PC-9 (cell line): ENCODE measurements around the gene TOR4A. TPM values are rescaled to one million over a fixed set of nuclear protein-coding genes. Genes with fewer than 3 reads are reported as not detected.

Experiments used
- BruUV-seq: library from RNA; stranded (reverse); fragments of 400-500 nt; replicated peaks from 2 replicates; lab custom pipeline; 2021; lab: Mats Ljungman, UMichigan
- CTCF ChIA-PET: fragments of 300-600 bp; sonication (Branson Sonifier 250); formaldehyde crosslinking; loops from one replicate; lab custom pipeline; 2022; ENCODE audit warnings: antibody characterized with exemption; lab: Charles Lee
- POLR2A ChIA-PET: fragments of 300-600 bp; sonication (Branson Sonifier 250); formaldehyde crosslinking; loops from one replicate; lab custom pipeline; 2022; ENCODE audit warnings: antibody characterized with exemption; ENCODE audit not compliant: unreplicated experiment; lab: Charles Lee
- DNase-seq, 2 experiments: peaks; one replicate each; pipeline versions ENCODE4 v3.0.0 to v3.0.0-alpha.2; 2015 to 2022; ENCODE audit warnings: mixed read lengths in 1 of 2
- H2AFZ ChIP-seq: fragments of 200-600 bp; sonication (generic); 2 replicates; pipeline ENCODE4 v1.8.1; 2017; ENCODE audit warnings: antibody characterized with exemption
- H3F3A ChIP-seq: fragments of 200-600 bp; sonication (generic); 2 replicates; pipeline ENCODE4 v1.8.1; 2017; ENCODE audit warnings: antibody characterized with exemption, mild to moderate bottlenecking, low read depth; ENCODE audit not compliant: insufficient read depth
- H3K27ac ChIP-seq: fragments of 200-600 bp; sonication (generic); 2 replicates; pipeline ENCODE4 v1.6.1; 2016; ENCODE audit warnings: mixed run types
- H3K27me3 ChIP-seq: fragments of 200-600 bp; sonication (generic); 2 replicates; pipeline ENCODE4 v1.6.1; 2016; ENCODE audit warnings: low read depth, mixed run types; ENCODE audit not compliant: insufficient read depth
- H3K36me3 ChIP-seq: fragments of 200-600 bp; sonication (generic); 2 replicates; pipeline ENCODE4 v1.6.1; 2016; ENCODE audit warnings: low read depth, mixed run types
- H3K4me1 ChIP-seq: fragments of 200-600 bp; sonication (generic); replicated peaks from 2 replicates; pipeline ENCODE4 v1.6.1; 2016; ENCODE audit warnings: mixed run types; ENCODE audit not compliant: insufficient read depth
- H3K4me2 ChIP-seq: fragments of 200-600 bp; sonication (generic); 2 replicates; pipeline ENCODE4 v1.6.1; 2017; ENCODE audit warnings: mixed run types
- H3K4me3 ChIP-seq: fragments of 200-600 bp; sonication (generic); 2 replicates; pipeline ENCODE4 v1.6.1; 2016; ENCODE audit warnings: mixed run types
- H3K79me2 ChIP-seq: fragments of 200-600 bp; sonication (generic); 2 replicates; pipeline ENCODE4 v1.6.1; 2017; ENCODE audit warnings: low read depth, mixed run types
- H3K9me2 ChIP-seq: fragments of 200-600 bp; sonication (generic); 2 replicates; pipeline ENCODE4 v1.8.1; 2017; ENCODE audit warnings: mild to moderate bottlenecking; ENCODE audit not compliant: insufficient read depth
- H3K9me3 ChIP-seq: fragments of 200-600 bp; sonication (generic); 2 replicates; pipeline ENCODE4 v1.8.1; 2016; ENCODE audit warnings: low read depth; ENCODE audit not compliant: insufficient read depth
- H4K20me1 ChIP-seq: fragments of 200-600 bp; sonication (generic); 2 replicates; pipeline ENCODE4 v1.8.1; 2017; ENCODE audit not compliant: insufficient read depth
- CTCF ChIP-seq: fragments of 200-600 bp; sonication (generic); conservative IDR thresholded peaks from 2 replicates; pipeline ENCODE4 v1.6.1; 2017; ENCODE audit warnings: mixed run types, antibody characterized with exemption, mild to moderate bottlenecking, moderate library complexity
- EZH2 ChIP-seq: fragments of 200-600 bp; sonication (generic); IDR thresholded peaks from 2 replicates; pipeline ENCODE4 v1.8.0; 2017; ENCODE audit warnings: antibody characterized with exemption, low read depth
- intact Hi-C: fragments of 100-400 bp; cut with micrococcal nuclease; formaldehyde crosslinking; loops from one replicate; pipeline ENCODE4 v1.10.0; 2022; ENCODE audit not compliant: unreplicated experiment
- total RNA-seq: library from RNA; stranded (reverse); gene quantifications from 2 replicates; pipeline ENCODE4 v1.2.3, GENCODE V29; 2021

The TOR4A gene
- total RNA-seq, 1 experiment from 2014 or later, result 48.9 TPM

DNA sequence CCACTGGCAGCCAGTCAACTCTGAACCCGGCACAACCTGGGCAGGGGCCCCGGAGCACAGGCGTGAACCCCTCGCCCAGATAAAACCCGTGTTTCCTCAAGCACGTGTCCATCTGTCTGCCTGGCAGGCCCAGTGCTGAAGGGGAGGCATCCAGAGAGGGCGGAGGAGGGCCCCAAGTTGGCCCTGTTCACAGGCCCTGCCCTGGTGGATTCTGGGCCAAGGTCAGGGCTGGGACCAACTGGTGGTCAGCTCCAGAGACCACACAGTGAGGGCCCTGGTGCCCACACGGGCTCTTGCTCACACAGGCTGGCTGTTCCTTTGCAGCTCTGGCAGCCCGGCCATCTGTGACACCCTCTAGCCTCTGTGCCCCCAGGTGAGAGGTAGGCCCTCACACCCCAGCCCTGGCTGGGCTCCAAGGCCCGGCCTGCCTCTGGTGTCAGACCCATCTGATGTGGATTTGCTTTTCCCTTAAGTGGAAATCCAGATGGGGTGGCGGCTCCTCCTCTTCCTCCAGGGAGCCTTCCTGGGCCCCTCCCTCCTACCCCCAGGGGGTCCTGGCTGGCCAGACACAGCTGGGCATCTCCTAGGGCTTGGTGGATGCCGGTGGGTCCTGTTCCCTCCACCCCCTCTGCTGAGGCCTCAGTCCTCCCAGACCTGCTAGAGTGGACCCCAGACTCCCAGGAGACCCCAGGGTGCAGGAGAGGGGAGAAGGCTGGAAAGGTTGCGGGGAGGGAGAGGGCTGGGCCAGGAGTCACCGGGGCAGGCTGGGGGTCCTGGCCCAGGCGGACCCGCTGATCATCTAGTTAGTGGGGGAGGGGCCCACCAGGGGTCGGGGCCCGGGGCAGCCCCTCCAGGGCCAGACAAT, 27.0 kb upstream of the TOR4A start:
- no peaks in the 10 kb centered on the region for H3K9me2 ChIP-seq
- no peak overlapping the region for H3K27ac ChIP-seq
- peaks cover 10% of the 10 kb centered on the region; the same call in 1 of the 2 replicates for H3F3A ChIP-seq
- BruUV-seq, result no TSS peak
- H3K4me3 ChIP-seq, result no peak overlapping the region
- H3K4me1 ChIP-seq, result peaks cover 11% of the 10 kb centered on the region
- H3K79me2 ChIP-seq, result peaks cover 3% of the 10 kb centered on the region
- no peaks in the 10 kb centered on the region for H3K9me3 ChIP-seq
- no peaks in the 10 kb centered on the region for H3K36me3 ChIP-seq
- no peaks in the 10 kb centered on the region for H4K20me1 ChIP-seq
- TF ChIP-seq EZH2 (no peak), CTCF (no peak)
- H2AFZ ChIP-seq, result no peak overlapping the region
- ChIA-PET CTCF (no interaction called here), POLR2A (no interaction called here)
- intact Hi-C loops, result no loop called here
- H3K27me3 ChIP-seq, result no peaks in the 10 kb centered on the region
- no peak for DNase-seq
- no peak overlapping the region for H3K4me2 ChIP-seq

GRCh38 chr9:137251194-137251461, 26.4 kb upstream of the TOR4A start, which contains the start of gene STPG3:
TSS of gene STPG3 (plus strand) at chr9:137251286. CDS start at chr9:137251287, 1 bp downstream.
- ChIA-PET POLR2A (no interaction called here), CTCF (no interaction called here)
- no peaks in the 10 kb centered on the region for H3K9me3 ChIP-seq
- peaks cover 13% of the 10 kb centered on the region for H3K4me1 ChIP-seq
- peaks cover 10% of the 10 kb centered on the region; the same call in 1 of the 2 replicates for H3F3A ChIP-seq
- peaks cover 5% of the 10 kb centered on the region; the same call in 1 of the 2 replicates for H4K20me1 ChIP-seq
- TF ChIP-seq EZH2, result no peak
- BruUV-seq, result no TSS peak
- no peak within 1 kb of the TSS for H2AFZ ChIP-seq
- H3K27ac ChIP-seq, result no peak within 1 kb of the TSS
- intact Hi-C loops, result no loop called here
- no peak within 1 kb of the TSS for H3K4me3 ChIP-seq
- H3K36me3 ChIP-seq, result no peaks in the 10 kb centered on the region
- no peak for DNase-seq
- H3K4me2 ChIP-seq, result no peak within 1 kb of the TSS
- peaks cover 8% of the 10 kb centered on the region for H3K79me2 ChIP-seq
- no peaks in the 10 kb centered on the region for H3K9me2 ChIP-seq
- H3K27me3 ChIP-seq, result no peaks in the 10 kb centered on the region

- Histone ChIP-seq H3K36me3 (no peaks in the 10 kb centered on the region), H3K27me3 (no peaks in the 10 kb centered on the region), H4K20me1 (peaks cover 7% of the 10 kb centered on the region; the same call in 1 of the 2 replicates), H3K4me2 (no peak overlapping the region), H3K4me1 (peaks cover 19% of the 10 kb centered on the region), H3K9me2 (no peaks in the 10 kb centered on the region), H3K9me3 (no peaks in the 10 kb centered on the region), H3K4me3 (no peak overlapping the region), H3F3A (peaks cover 10% of the 10 kb centered on the region; the same call in 1 of the 2 replicates), H3K27ac (no peak overlapping the region), H2AFZ (no peak overlapping the region), H3K79me2 (peaks cover 14% of the 10 kb centered on the region)
- DNase-seq, result no peak
- no TSS peak for BruUV-seq
- POLR2A ChIA-PET, result no interaction called here
- TF ChIP-seq CTCF (no peak), EZH2 (no peak)
- CTCF ChIA-PET, result no interaction called here
- intact Hi-C loops, result no loop called here
Measured at GRCh38 chr9:137251490-137252268, 25.8 kb upstream of the TOR4A start.
